ENCODE results near the gene TLE2. TPM values are rescaled to one million over a fixed set of nuclear protein-coding genes. Genes with fewer than 3 reads are reported as not detected.

TLE2 gene
- 1 to 10 TPM in 1 of 2 donors, under 1 TPM in 1; 0.33 to 1.0 TPM for total RNA-seq

GRCh38 chr19:3029065-3029923 lies at the start of gene TLE2:
Gene TLE2, minus strand, starts transcription at chr19:3029280. Its CDS starts 376 bp downstream, at chr19:3028904.

GRCh38 chr19:3062165-3063105 lies 33.4 kb upstream of the TLE2 start, which contains the start of gene TLE5:
Gene TLE5, minus strand, starts transcription at chr19:3062495. Its CDS starts 295 bp downstream, at chr19:3062200.

GRCh38 chr19:2977001-2977745 lies 51.9 kb downstream of the TLE2 start, which contains the start of gene TLE6:
Gene TLE6, plus strand, starts transcription at chr19:2977564. Its CDS starts 670 bp downstream, at chr19:2978234.

Other genes starting within 250 kb of the TLE2 start
- 10 to 100 TPM; 64.0 to 68.3 TPM for gene SGTA, start 246.0 kb downstream of the TLE2 start, total RNA-seq
- 100 to 1,000 TPM in 1 of 2 donors, 10 to 100 TPM in 1; 80.9 to 157 TPM for gene THOP1, start 243.8 kb downstream of the TLE2 start, total RNA-seq
- gene ZNF554, start 209.4 kb downstream of the TLE2 start, total RNA-seq = 1 to 10 TPM; 2.0 to 3.4 TPM
- 1 to 10 TPM; 3.3 to 4.1 TPM for gene ZNF555, start 187.8 kb downstream of the TLE2 start, total RNA-seq
- not detected for gene ZNF556, start 161.9 kb downstream of the TLE2 start, total RNA-seq
- 1 to 10 TPM; 3.1 to 7.3 TPM for gene ZNF57, start 128.4 kb downstream of the TLE2 start, total RNA-seq
- gene ZNF77, start 84.3 kb downstream of the TLE2 start, total RNA-seq = 1 to 10 TPM; 3.1 to 4.3 TPM
- 1 to 10 TPM; 2.7 to 2.8 TPM for gene TLE6, start 51.7 kb downstream of the TLE2 start, total RNA-seq
- 100 to 1,000 TPM; 176 to 211 TPM for gene TLE5, start 33.2 kb upstream of the TLE2 start, total RNA-seq
- 10 to 100 TPM; 68.1 to 73.6 TPM for gene GNA11, start 65.1 kb upstream of the TLE2 start, total RNA-seq
- 1 to 10 TPM in 1 of 2 donors, not detected in 1; 2.1 TPM for gene GNA15, start 106.8 kb upstream of the TLE2 start, total RNA-seq
- under 1 TPM in 1 of 2 donors, not detected in 1; 0.33 TPM for gene S1PR4, start 149.5 kb upstream of the TLE2 start, total RNA-seq
- gene NCLN, start 156.7 kb upstream of the TLE2 start, total RNA-seq = 10 to 100 TPM; 60.6 to 92.9 TPM
- not detected for gene CELF5, start 195.4 kb upstream of the TLE2 start, total RNA-seq

Measured in melanocyte of skin (primary cell).